SW 1271 (cell line): ENCODE data around the gene FAM193A.
"Not testable (repeated sequence)": the region's sequence is repeated elsewhere in the genome, so short reads cannot be mapped to it uniquely, and the experiment has no call there.

Source experiments
- DNase-seq, 2 experiments: peaks; one replicate each; lab custom pipeline; 2025; lab: John Stamatoyannopoulos, UW

Gene FAM193A

DNA sequence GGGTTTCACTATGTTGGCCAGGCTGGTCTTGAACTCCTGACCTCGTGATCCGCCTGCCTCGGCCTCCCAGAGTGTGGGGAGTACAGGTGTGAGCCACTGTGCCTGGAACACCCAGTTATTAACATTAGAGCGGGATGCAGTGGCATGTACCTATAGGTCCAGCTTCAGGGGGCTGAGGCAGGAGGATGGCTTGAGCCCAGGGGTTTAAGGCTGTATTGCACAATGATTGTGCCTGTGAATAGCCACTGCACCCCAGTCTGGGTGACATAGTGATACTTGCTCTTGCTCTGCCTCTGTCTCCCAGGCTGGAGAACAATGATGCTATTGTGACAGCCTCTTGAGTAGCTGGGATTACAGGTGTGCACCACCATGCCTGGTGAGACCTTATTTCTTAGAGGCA lies 39.8 kb downstream of the FAM193A start:
- no peak for DNase-seq

DNA sequence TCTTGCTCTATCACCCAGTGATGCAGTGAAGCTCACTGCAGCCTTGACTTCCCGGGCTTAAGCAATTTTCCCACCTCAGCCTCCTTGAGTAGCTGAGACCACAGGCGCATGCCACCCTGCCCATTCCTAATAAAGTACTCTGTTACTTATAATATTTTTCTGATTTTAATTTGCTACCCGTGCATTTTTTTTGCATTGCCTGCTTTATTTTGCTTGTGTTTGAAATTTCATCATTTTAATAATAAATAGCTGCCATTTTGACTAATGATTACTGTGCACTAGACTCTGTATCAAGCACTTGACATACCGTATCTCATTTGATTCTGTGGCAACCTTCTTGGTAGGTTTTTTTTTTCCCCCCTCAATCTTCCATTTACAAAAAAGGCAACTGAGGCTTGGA lies 41.7 kb downstream of the FAM193A start:
- DNase-seq, result no peak

DNA sequence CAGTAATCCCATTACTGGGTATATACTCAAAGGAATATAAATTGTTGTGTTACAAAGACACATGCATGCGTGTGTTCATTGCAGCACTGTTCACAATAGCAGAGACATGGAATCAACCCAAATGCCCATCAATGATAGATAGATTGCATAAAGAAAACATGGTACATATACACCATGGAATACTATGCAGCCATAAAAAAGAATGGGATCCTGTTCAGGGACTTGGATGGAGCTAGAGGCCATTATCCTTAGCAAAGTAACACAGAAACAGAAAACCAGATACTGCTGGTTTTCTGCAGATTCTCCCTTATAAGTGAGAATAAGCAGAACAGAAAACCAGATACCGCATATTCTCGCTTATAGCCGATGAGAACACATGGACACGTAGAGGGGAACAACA lies 43.5 kb downstream of the FAM193A start:
- DNase-seq, result no peak

DNA sequence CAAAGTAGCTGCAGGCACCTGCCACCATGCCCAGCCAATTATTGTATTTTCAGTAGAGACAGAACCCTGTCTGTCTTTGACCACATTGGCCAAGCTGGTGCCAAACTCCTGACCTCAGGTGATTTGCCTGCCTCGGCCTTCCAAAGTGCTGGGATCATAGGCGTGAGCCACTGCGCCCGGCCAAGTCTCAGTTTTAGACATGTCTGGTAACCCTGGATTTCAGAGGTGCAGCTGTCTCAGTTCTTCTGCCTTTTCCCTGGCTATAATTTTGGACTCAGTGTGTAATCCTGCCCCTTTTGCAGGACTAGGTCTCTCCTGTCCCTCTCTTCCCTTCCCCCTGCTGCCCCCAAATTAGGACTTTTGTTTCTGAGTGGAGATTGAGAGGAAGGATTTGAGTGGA lies 46.6 kb downstream of the FAM193A start:
- no peak for DNase-seq

DNA sequence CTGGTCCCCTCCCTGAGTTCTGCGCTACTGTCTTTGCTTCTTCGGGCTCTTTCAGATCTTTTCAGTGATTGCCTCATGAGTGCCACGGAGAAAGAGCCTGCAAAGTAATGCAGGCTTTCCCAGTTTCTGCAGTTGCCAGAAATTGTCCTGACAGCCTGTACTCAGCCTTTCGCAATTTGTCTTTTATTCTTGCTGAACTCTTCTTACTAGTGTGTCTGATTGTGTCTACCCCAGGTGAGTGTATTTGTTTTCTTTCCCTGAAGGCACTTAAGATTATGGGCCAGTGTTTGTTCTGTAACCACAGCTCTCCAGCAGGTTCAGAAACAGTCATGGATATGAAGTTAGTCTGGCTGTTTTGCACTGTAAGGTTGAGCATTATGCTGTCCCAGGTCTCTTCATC lies 47.1 kb downstream of the FAM193A start:
- DNase-seq, result no peak

DNA sequence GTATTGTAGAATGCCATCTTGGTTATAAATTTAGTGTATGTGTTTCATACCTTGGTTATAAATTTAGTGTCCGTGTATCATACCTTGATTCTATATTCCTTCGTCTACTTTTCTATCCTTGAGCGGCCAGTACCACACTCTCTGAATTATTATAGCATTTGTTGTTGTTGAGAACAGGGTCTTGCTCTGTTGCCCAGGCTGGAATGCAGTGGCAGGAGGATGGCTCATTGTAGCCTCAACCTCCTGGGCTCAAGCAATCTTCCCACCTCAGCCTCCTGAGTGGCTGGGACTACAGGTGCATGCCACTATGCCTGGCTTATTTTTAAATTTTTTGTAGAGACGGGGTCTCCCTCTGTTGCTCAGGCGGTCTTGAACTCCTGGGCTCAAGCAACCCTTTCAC lies 50.1 kb downstream of the FAM193A start:
- DNase-seq, result no peak

DNA sequence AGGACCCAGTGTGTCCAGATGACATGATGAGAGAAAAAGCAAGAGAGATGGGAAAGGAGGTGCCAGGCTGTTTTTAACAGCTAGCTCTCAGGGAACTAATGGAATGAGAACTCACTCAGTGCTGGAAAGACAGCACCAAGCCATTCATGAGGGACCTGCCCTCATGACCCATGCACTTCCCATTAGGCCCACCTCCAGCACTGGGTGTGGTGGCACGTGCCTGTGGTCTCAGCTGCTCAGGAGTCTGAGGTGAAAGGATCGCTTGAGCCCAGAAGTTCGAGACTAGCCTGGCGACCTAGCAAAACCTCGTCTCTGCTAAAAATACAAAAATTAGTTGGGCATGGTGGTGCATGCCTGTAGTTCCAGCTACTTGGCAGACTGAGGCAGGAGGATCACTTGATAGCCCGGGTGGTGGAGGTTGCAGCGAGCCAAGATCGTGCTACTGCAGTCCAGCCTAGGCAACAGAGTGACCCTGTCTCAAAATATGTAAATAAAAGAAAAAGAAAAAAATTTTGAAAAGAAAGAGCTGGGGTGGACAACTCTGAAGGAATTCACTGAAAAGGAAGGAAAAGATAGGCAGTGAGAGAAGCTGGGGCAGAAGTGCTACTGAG lies 50.9 kb downstream of the FAM193A start:
- DNase-seq, result no peak

DNA sequence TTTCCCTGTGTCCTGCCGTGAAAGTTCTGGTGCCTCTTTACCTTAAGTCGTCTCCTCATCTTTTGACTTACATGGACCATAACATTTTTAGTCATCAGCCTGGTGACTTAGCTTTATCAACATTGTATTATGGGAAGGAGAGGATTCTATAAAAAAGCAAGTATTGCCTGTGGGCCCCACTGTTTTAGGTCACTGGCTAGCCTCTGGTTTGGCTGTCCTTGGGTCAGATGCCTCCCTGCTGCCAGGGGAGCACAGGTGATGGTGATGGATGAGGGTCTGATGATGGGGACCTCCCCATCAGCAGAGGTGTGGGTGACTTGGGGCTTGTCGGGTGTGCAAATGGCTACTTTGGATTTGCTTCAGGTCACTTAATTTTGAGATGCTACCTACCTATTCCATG lies 51.8 kb downstream of the FAM193A start:
- DNase-seq, result no peak

DNA sequence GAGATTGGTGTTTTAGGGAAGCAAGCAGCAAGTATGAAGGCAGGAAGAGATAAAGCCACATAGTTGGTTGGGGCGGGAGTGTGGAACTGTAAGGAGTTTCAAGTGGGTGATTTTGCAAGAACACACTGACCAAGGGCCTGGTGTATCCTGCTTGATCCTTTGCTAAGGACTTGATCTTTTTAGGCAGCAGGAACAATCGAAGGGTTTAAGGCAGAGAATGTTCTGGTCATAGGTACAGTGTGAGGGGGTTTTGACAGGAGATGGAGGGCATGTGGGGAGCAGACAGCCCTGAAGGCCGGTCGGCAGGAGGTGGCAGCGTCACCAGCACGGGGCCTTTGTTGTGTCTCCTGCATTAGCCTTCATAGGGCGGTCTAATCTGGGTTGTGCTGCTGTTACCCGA lies 54.7 kb downstream of the FAM193A start:
- no peak for DNase-seq

DNA sequence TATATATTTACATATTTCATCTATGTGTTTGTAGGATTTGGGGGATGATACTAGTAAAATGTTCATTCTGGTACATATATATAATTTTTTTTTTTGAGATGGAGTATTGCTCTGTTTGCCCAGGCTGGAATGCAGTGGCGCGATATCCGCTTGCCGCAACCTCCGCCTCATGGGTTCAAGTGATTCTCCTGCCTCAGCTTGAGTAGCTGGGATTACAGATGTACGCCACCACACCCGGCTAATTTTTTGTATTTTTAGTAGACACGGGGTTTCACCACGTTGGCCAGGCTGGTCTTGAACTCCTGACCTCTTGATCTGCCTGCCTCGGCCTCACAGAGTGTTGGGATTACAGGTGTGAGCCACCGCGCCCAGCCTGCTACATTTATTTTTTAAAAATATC lies 55.6 kb downstream of the FAM193A start:
- not testable (repeated sequence) for DNase-seq

DNA sequence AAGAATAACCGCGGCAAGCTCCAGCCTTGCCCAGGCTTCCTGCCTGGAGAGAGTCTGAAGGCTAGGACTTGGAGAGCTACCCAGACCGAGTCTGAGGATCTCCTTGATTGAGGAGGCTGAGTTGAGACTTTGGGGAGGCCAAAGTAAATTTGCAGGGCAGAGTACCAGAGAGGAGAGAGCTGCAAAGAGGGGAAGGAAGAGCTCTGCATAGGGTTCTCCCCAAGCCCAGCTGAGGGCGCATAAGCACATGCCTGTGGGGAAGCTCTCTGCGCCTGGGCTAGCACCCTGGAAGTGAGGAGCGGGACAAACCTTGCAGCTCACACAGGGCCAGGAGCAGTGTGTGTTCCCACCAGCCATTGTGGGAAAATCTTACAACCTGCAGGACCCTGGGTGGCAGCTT lies 56.1 kb downstream of the FAM193A start:
- no peak for DNase-seq

DNA sequence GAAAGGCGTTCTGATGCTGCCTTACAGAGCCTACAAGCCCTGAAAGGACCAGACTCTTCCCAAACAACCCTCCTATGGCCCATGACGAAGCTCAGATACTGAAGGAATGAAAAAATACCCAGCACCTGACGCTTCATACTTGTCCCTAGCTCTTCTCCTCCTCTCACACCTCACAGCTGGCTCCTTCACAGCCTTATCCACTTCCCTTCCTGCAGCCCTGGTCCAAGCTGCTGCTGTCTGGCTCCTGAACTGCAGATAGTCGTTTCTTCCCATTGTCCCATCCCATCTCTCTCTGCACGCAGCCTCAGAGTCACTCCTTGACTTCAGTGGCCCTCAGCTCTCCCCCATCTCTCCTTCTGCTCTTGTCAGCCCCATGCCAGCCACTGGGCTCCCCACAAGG lies 56.6 kb downstream of the FAM193A start:
- no peak for DNase-seq

DNA sequence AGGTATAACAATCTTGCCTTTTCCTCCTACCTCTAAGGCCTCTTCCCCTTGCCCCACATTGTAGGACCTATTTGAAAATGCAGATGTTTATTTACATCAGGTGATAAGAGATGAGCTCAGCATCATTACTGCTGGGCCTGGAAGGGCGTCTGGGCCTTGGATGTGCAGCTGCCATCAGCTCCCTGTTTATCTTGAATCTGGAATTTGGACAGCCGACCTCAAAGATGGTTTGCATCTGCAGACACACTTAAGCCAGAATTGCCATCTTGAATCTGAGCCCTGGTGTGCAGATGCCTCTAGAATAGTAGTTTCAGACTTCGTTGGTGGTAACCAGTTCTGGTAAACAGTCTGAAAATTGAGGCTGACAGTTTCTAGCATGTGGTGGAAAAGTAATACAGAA lies 59.0 kb downstream of the FAM193A start:
- no peak for DNase-seq

DNA sequence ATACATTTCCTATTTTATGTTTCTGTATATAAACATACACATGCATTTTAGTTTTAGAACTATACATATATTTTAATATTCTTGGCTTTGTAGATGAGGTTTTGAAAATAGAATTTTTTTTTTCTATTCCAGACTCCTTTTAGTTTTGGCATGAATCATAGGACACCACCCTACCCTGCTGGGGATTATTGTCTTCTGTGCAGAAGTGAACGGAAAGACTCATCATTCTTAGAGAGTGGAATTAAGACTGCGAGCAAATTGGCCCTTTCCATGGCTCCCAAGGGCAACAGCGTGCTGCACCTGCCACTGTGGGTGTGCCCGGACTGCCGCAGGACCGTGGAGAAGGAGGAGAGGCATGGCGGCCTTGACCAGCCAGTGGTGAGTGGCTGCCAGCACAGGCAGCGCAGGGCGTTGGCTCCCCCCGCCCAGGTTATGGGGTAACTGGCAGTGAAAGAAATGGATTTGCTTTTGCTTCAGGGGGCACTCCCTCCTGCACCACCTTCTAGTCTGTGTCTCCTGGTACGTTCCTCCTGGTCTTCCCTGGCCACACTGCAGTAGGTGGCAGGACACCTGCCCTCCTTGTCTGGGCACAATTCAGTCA lies 59.6 kb downstream of the FAM193A start:
- no peak for DNase-seq

DNA sequence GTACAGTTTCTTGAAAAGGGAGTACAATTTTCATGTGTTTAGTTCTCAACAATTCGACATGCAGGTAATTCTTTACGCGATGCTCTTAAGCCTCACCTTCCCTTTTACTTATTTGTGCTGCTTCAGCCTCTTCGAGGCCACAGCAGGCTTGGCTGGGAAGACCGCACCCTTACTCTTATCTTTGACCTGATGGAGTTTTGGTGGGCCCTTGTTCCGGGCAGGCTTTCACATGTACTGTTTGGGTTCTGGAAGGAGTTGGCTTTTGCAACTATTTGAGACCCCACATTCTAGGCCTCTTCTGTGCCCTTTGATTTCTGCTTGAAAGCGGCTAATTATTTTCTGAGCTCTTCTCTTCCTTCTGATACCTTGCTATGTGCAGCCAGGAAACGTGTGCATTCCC lies 60.2 kb downstream of the FAM193A start:
- DNase-seq, result no peak

DNA sequence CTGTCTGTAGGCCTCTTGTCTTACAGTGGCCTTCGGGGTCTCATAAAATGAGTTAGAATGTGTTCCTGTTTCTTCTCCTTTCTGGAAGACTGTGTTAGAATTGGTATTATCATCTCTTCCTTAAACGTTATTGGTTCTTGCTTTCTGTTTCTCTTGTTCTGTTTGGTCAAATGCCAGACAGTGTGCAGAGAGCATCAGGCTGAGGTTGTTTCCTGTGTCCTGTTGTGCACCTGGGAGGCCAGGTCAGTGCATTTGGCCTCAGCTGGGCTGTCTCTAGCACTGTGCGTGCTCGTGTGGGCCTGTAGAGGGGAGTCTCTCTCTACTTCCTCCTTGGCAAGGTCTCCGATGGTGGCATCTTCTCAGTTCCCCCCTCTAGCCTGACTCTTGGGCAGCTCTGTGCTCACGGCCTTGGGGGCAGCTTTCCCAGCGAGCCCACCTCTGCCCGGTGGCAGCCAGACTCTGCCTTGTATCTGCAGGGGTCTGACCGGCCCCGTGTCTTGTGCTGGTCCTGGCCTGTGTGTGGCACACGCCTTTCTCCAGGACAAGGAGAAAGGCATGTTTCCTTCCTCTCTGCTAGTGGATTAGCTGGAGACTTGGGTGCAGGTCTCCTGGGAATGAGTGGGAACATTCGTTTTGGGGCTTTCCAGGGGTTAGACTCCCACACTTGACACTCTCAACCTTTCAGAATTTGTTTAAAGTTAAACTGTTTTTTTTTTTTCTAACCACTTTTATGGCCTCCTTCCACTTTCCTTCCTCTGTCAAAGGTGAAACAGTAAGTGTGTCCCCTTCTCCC lies 62.3 kb downstream of the FAM193A start:
- DNase-seq, result no peak

DNA sequence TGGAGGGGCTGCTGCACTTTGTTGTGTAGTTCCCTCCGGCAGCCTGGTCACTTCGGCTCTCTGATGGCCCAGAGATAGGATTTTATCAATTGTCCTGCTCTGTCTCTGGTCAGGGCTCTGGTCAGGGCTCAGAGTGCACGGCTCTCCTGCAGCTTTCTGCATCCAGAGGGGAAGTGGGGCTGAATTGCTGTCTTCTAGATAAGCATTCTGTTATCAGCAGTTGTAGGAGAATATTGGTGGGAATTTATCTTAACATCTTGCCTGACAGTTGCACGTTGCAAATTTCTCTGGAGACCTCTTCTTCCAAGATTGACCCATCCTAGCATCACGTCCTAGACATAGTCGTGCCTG lies 62.8 kb downstream of the FAM193A start:
- DNase-seq, result no peak

DNA sequence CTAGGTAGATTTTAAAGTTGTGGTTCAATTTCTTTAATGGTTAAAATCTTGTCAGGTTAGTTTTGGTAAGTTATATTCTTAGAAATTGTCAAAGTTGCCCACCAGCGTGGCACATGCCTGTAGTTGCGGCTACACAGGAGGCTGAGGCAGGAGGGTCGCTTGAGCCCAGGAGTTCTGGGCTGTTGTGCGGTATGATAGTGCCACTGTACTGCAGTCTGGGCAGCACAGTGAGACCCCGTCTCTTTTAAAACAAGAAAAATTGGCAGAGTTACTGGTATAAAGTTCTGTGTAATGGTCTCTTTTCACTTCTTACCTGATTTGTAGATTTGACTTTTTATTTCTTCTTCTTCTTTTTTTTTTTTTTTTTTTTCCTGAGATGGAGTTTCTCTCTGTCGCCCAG lies 64.4 kb downstream of the FAM193A start:
- DNase-seq, result no peak

DNA sequence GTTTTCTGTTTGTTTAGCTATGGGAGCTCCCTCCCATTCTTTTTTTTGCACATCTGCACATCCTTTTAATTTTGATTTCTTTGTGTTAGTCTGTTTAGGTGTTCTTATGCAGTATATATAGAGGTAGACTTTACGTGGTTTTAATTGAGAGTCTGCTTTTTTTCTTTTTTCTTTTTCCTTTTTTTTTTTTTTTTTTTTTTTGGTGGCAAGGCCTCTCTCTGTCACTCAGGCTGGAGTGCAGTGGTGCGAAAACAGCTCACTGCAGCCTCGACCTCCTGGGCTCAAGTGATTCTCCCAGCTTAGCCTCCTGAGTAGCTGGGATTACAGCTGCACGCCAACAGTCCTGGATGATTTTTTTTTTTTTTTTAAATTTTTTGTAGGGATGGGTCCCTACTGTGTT lies 68.2 kb downstream of the FAM193A start:
- DNase-seq, result no peak

DNA sequence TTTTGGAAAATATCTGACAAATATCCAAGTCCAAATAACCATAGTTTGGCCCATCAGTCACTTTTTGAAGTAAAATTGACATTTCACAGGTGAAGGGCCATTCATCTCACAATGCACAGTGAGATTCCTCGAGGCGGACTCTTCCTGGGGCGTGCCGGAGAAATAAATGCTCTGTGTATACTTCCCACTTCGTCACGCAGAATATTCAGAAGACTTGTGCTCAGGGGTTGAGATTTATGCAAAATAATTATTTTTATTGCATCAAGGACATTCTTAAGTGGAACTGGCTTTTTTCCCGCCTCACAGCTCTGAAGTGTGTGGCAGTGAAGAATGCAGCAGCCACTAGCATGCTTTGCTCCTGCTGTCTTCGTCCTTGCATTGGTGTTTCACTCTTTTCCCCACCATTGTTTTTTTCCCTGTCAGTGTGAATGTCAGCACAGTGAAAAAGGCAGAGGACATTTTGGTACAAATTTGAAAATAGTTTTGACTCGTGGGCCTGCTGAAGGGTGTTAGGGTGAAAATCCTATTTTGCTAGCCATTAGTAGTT lies 70.6 kb downstream of the FAM193A start:
- no peak for DNase-seq

DNA sequence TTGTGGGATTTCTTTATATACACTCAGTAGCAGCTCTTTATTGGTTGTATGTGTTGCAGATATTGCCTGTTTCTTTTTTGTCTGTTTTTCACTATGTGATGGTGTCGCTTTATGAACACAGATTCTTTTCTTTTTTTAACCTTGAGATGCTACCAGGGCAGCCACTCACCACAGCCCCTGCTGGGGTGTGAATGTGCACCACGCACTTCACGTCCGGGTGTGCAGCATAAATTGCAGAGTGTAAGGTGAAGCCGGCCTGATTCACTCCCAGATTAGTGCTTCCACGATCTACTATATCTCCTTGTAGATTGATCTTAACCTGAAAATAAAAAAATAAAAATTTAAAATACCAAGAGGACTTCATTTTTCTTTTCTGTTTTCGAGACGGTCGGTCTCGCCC lies 71.4 kb downstream of the FAM193A start:
- DNase-seq, result no peak

DNA sequence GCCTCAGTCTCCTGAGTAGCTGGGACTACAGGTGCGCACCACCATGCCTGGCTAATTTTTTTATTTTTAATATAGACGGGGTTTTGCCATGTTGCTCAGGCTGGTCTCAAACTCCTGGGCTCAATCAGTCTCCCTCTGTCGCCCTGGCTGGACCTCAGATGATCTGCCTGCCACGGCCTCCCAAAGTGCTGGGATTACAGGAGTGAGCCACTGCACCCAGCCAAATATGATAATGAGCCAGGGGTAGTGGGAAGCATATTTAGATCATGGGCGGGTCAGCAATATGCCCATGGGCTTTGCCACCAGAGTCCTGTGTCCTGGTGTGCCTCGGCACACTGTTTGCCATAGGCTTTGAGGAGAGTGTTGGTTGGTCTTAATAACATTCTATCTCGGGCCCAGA lies 71.8 kb downstream of the FAM193A start:
- DNase-seq, result no peak

DNA sequence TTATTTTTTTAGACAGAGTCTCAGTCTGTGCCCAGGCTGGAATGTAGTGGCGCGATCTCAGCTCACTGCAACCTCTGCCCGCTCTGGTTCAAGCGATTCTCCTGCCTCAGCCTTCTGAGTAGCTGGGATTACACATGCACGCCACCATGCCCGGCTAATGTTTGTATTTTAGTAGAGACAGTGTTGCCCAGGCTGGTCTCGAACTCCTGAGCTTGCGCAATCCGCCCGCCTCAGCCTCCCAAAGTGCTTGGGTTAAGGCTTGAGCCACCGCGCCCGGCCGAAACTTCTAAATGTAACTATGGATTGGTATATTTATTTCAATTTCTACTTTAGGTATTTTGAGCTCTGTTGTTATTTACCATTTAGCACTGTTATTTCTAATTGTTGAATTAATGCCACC lies 79.4 kb downstream of the FAM193A start:
- no peak for DNase-seq
